Measurements from ENCODE around the gene FHAD1.

Gene FHAD1

DNA sequence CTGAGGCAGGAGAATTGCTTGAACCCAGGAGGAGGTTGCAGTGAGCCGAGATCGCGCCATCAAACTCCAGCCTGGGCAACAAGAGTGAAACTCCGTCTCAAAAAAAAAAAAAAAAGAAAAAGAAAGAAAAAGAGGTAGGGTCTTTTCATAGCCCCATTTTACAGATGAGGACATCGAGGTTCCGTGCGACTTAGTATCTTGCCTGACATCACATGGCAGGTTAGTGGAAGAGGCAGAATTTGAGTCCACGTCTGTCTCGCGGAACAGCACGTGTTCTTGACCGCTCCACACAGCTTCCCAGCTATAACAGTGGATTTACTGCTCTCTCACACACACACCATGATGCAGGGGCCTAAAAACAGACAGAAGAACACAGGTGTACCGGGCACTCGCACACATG lies 192.3 kb downstream of the FHAD1 start:
- DNase-seq (ENCODE audit: low spot score), result no peak

DNA sequence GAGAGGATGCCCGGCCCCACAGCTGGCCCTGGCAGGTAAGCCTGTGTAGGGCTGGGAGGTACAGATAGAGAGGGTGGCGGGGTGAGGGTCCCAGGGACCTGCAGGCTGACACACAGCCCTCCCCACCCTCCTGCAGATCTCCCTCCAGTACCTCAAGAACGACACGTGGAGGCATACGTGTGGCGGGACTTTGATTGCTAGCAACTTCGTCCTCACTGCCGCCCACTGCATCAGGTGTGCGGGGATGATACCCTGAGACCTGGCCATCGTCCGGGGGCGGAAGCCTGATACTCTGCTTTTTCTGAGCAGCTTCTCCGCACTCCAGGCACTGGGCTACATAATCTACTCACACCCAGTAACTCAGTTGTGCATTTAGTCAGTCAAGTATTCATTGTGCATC lies 193.3 kb downstream of the FHAD1 start:
- no peak for DNase-seq (ENCODE audit: low spot score)

DNA sequence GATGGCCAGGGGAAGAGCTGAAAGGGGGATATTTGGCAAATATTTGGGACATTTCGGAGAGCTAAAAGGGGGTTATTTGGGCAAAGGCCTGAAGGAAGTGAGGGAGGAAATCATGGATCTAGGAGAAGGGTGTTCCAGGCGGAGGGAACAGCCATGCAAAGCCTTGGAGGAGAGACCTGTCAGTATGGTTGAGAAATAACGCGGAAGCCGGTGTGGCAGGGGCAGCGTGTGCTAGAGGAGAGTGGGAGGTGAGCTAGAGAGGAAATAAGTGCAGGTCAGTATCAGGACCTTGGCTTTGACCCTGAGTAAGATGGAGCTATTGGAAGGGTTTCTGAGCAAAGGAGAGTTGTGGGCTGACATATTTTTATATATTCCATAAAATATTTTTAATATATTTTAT lies 194.2 kb downstream of the FHAD1 start:
- no peak for DNase-seq (ENCODE audit: low spot score)

GRCh38 chr1:15442119-15442518 lies 195.1 kb downstream of the FHAD1 start:
- DNase-seq (ENCODE audit: low spot score), result no peak

DNA sequence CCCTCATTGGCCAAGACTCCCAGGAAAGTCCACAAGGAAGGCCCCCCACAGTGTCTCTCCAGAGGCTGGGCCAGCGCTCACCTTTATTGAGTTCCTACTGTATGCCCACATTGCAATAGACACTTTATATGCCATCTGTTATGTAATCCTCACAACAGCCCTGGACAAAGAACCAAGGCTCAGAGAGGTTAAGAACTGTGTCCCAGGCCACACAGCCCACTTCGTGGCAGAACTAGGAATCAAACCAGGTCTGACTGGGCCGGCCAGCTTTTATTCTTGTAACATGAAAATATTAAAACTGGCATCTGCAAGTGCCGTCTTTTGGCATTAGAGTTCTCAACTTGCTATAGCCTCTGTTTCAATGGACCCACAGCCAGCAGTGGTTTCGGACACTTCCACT lies 195.7 kb downstream of the FHAD1 start:
- no peak for DNase-seq (ENCODE audit: low spot score)

GRCh38 chr1:15443281-15443680 lies 196.3 kb downstream of the FHAD1 start:
- DNase-seq (ENCODE audit: low spot score), result no peak

DNA sequence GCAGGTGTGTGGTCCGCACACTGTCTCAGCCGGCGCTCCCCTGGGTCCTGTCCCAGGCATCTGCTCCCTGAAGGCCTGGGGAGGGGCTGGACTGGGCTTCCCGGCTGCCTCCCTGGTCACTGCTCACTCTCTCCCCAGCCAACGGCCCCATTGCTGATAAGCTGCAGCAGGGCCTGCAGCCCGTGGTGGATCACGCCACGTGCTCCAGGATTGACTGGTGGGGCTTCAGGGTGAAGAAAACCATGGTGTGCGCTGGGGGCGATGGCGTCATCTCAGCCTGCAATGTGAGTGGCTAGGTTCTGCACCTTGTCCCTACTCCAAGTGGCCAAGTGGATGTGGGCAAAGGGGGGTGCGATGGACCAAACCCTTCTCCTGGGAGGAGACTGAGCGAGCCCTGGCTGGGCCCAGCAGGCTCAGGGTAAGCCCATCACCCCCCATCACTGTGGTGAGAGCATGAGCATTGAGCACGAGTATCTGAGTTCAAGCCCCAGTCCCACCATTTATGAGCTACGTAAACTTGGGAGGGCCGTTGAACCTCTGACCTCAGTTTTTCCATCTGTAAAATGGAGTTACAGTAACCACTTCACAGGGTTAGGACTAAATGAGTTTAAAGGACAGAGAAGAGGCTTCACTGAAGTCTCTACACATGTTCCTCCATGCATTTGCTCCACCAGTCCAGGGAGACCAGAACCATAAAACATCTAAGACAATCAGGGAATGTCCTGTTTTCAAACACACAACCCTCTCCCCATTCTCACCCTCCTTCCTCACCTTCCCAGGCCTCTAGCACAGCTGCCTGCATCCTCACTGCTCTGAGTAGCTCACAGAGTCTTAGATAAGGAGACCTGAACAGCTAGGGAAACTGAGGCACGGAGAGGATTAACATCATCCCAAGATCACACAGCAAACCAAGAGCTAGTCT lies 197.7 kb downstream of the FHAD1 start:
- no peak for DNase-seq (ENCODE audit: low spot score)

DNA sequence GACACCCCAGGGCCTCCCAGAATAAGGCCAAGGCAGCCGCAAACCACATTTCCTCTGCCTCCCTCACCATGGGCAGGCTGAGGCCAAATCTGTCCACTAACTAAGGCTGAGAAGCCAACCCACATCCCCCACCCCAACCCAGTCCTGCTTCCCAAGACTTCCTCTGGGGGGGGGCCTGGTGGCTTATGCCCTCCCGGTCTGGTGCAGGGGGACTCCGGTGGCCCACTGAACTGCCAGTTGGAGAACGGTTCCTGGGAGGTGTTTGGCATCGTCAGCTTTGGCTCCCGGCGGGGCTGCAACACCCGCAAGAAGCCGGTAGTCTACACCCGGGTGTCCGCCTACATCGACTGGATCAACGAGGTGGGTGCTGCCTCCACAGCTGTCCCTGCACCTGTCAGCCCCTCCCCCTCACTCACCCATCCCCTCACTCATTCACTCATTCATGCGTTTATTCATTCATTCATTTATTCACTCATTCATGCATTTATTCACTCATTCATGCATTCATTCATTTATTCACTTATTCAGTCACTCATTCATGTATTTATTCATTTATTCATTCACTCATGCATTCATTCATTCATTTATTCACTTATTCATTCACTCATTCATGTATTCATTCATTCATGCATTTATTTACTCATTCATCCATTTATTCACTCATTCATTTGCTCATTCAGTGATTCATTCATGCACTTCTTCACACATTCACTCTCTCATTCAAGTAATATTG lies 198.5 kb downstream of the FHAD1 start:
- DNase-seq (ENCODE audit: low spot score), result no peak

DNA sequence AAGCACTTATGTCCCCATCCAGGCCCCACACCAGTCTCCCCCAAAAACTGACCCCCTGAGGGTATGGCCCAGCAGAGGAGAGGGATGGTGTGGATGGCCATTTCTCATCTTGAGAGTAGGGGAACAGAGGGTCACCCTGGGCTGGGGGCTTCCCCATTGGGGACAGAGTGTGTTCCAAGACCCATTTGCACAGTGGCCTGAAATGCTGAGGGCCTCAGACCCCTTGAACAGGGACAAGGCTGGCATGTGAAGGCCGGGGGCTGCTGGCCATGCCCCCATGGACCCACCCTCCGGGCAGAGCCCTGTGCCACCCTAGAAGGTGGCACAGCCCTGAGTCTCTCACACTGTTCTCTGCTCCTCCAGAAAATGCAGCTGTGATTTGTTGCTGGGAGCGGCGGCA lies 199.2 kb downstream of the FHAD1 start:
- no peak for DNase-seq (ENCODE audit: low spot score)
